K562 treated with DMSO at 1 percent for 24 hours (cell line): Measurements from ENCODE around the gene ERRFI1. TPM values are rescaled to one million over a fixed set of nuclear protein-coding genes. Genes with fewer than 3 reads are reported as not detected.

Source experiments
- total RNA-seq: library from RNA; unstranded; fragments of 300-600 nt; gene quantifications from 2 replicates; pipeline ENCODE4 v1.2.3, GENCODE V29; 2022; ENCODE audit warnings: low read depth; ENCODE audit not compliant: insufficient read depth

ERRFI1 gene
- total RNA-seq = 3.9 and 5.4 TPM in 2 replicates

DNA sequence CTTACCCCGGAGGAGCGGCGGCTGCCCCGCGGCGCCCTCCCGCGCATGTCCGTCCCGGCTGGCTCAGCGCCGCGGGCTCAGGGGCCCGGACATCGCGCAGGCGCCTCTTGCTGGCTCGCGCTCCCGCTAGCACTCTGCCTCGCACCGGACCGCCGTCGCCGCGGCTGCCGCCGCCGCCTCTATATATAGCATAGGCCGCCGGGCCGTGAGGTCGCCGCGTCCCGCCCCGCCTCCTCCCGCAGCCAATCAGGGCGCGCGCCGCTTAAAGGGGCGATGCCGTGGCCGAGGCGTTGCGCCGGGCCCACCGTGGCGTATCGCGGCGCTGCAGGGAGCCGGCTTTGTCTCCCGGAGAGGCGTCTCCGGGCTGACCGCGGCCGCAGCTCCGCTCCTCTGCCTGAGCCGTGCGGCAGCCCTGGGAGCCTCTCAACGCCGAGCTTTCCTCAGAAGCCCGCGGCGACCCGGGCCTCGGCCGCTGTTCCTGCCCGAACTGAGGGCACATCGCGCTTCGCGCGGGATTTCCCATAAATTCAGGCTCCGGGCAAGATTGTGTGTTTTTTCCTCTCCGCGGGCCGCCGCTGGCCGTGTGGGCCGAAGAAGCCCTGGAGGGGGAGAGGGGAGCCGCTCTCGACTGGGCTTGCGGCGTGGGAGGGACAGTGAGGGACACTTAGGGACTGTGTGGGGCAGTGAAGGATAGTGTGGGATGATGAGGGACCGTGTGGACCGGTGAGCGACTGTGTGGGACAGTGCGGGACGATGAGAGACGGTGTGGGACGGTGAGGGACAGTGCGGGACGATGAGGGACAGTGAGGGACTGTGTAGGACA lies at the start of gene ERRFI1:
Gene ERRFI1, minus strand, starts transcription at position 157 of the 823 bp plus-strand sequence. CDS start 10,690 bp downstream, outside the sequence.

Other genes with a start within 250 kb of the ERRFI1 start
- 5.5 and 6.8 TPM in 2 replicates for gene PER3, start 242.0 kb downstream of the ERRFI1 start, total RNA-seq
- gene UTS2, start 173.2 kb downstream of the ERRFI1 start, total RNA-seq = not detected in 2 replicates
- gene TNFRSF9, start 85.5 kb downstream of the ERRFI1 start, total RNA-seq = 7.9 and 9.5 TPM in 2 replicates
- gene PARK7, start 64.6 kb downstream of the ERRFI1 start, total RNA-seq = 350 and 394 TPM in 2 replicates